Endothelial cell of umbilical vein (primary cell): Measurements from ENCODE around the gene SLC22A23. TPM values are rescaled to one million over a fixed set of nuclear protein-coding genes. Genes with fewer than 3 reads are reported as not detected.
A peak's percentile ranks its signal among the peaks of the same experiment; 100 is the strongest.

Source experiments
- BruUV-seq: library from RNA; stranded (reverse); fragments of 400-500 nt; replicated peaks from 2 replicates; lab custom pipeline; 2021; lab: Mats Ljungman, UMichigan
- CTCF ChIA-PET: fragments of 300-600, 350-600 bp; sonication (Branson Sonifier 250); formaldehyde crosslinking; loops from one replicate; lab custom pipeline; 2021; ENCODE audit warnings: antibody characterized with exemption, inconsistent platforms; lab: Charles Lee
- POLR2A ChIA-PET: fragments of 300-600, 350-600 bp; sonication (Branson Sonifier 250); formaldehyde crosslinking; loops from one replicate; lab custom pipeline; 2021; ENCODE audit warnings: antibody characterized with exemption, inconsistent platforms; lab: Charles Lee
- DNase-seq: peaks from one replicate; pipeline ENCODE4 v3.0.0-alpha.2; 2011; ENCODE audit warnings: low read depth, low spot score
- FAIRE-seq: peaks from 2 replicates; lab custom pipeline; 2011; peaks lifted over from hg19 to GRCh38; lab: Jason Lieb, UNC
- H2AFZ ChIP-seq: 2 replicates; pipeline ENCODE4 v1.6.0; 2012; ENCODE audit warnings: low read depth, low read length, control low read depth, inconsistent platforms
- H3K27ac ChIP-seq: 2 replicates; pipeline ENCODE4 v1.5.1; 2011; ENCODE audit warnings: low read depth, mild to moderate bottlenecking, control low read depth, low read length, moderate library complexity; ENCODE audit not compliant: insufficient read depth
- H3K27me3 ChIP-seq, 2 experiments: 2 replicates each; pipeline versions ENCODE4 v1.6.0 to v1.6.1; 2011; ENCODE audit warnings: low read length in 2 of 2, mixed read lengths in 1 of 2; ENCODE audit not compliant: control insufficient read depth in 2 of 2, insufficient read depth in 2 of 2
- H3K36me3 ChIP-seq, 2 experiments: 2 replicates in 1 of 2; 3 replicates in 1 of 2; pipeline ENCODE4 v1.5.1; 2011; ENCODE audit warnings: low read length in 2 of 2, mild to moderate bottlenecking in 1 of 2, moderate library complexity in 1 of 2; ENCODE audit not compliant: control insufficient read depth in 2 of 2, insufficient read depth in 2 of 2; ENCODE audit errors: extremely low read depth in 1 of 2
- H3K4me1 ChIP-seq: 3 replicates; pipeline ENCODE4 v1.5.1; 2011; ENCODE audit warnings: mild to moderate bottlenecking, low read length; ENCODE audit not compliant: control insufficient read depth, insufficient read depth; ENCODE audit errors: extremely low read depth
- H3K4me2 ChIP-seq: 2 replicates; pipeline ENCODE4 v1.6.1; 2011; ENCODE audit warnings: low read length, control low read depth, mixed read lengths; ENCODE audit not compliant: insufficient read depth
- H3K4me3 ChIP-seq, 3 experiments: fragments of 200-600 bp in 1 of 3; sonication (generic), shearing (Covaris generic) in 1 of 3; replicated peaks in 1 of 3; 2 replicates each; pipeline ENCODE4 v1.5.1; 2011 to 2016; ENCODE audit warnings: control low read depth in 3 of 3, low read length in 3 of 3, mild to moderate bottlenecking in 2 of 3, inconsistent platforms in 1 of 3, low read depth in 1 of 3, moderate library complexity in 1 of 3; ENCODE audit not compliant: insufficient read depth in 1 of 3
- H3K79me2 ChIP-seq: 2 replicates; pipeline ENCODE4 v1.6.0; 2012; ENCODE audit warnings: low read length, inconsistent platforms; ENCODE audit not compliant: control insufficient read depth, insufficient read depth
- H3K9ac ChIP-seq: replicated peaks from 2 replicates; pipeline ENCODE3; 2011; ENCODE audit warnings: low read length, control low read depth; ENCODE audit not compliant: insufficient read depth; ENCODE audit errors: extremely low read depth
- H3K9me1 ChIP-seq: replicated peaks from 3 replicates; pipeline ENCODE4 v1.6.0; 2011; ENCODE audit warnings: mild to moderate bottlenecking, low read length; ENCODE audit not compliant: control insufficient read depth, insufficient read depth; ENCODE audit errors: extremely low read depth
- H3K9me3 ChIP-seq: replicated peaks from 2 replicates; pipeline ENCODE4 v1.5.1; 2012; ENCODE audit warnings: low read length, inconsistent platforms; ENCODE audit not compliant: control insufficient read depth, insufficient read depth
- H4K20me1 ChIP-seq: replicated peaks from 2 replicates; pipeline ENCODE3; 2011; ENCODE audit warnings: mild to moderate bottlenecking, low read length; ENCODE audit not compliant: control insufficient read depth, insufficient read depth; ENCODE audit errors: extremely low read depth
- EZH2 ChIP-seq: IDR thresholded peaks from 2 replicates; pipeline ENCODE4 v1.6.1; 2012; ENCODE audit warnings: borderline replicate concordance, low read depth, mild to moderate bottlenecking, moderate library complexity, low read length, inconsistent platforms; ENCODE audit not compliant: severe bottlenecking
- FOS ChIP-seq: IDR thresholded peaks from 2 replicates; pipeline ENCODE4 v1.6.1; 2011; ENCODE audit warnings: mild to moderate bottlenecking, low read length, moderate library complexity, borderline replicate concordance; ENCODE audit not compliant: insufficient read depth
- GATA2 ChIP-seq: IDR thresholded peaks from 2 replicates; pipeline ENCODE4 v1.7.0; 2011; ENCODE audit warnings: low read depth, mild to moderate bottlenecking, moderate library complexity, mixed read lengths, low read length; ENCODE audit not compliant: insufficient read length, insufficient read depth
- JUN ChIP-seq: IDR thresholded peaks from 2 replicates; pipeline ENCODE4 v1.6.1; 2011; ENCODE audit warnings: borderline replicate concordance, low read depth; ENCODE audit not compliant: insufficient read length, insufficient read depth
- MAX ChIP-seq: IDR thresholded peaks from 2 replicates; pipeline ENCODE4 v1.6.1; 2011; ENCODE audit not compliant: insufficient read depth, insufficient read length
- MYC ChIP-seq: IDR thresholded peaks from one replicate; pipeline ENCODE4 v1.6.1; 2011; ENCODE audit warnings: mild to moderate bottlenecking, low read depth, low read length
- POLR2A ChIP-seq: IDR thresholded peaks from 2 replicates; pipeline ENCODE4 v1.6.1; 2012; ENCODE audit warnings: low read depth, mild to moderate bottlenecking, control low read depth, low read length
- POLR2AphosphoS5 ChIP-seq: IDR thresholded peaks from 2 replicates; pipeline ENCODE4 v1.6.1; 2012; ENCODE audit warnings: low read depth, mild to moderate bottlenecking, control low read depth, low read length, moderate library complexity; ENCODE audit not compliant: insufficient read depth
- dilution Hi-C: fragments of 300-500 bp; cut with MboI; formaldehyde crosslinking; loops from one replicate; pipeline ENCODE4 v1.15.0; 2019; ENCODE audit warnings: low sequenced_read_pairs; ENCODE audit not compliant: extremely low pct_ligation_motif_present
- intact Hi-C: fragments of 100-400 bp; cut with micrococcal nuclease; formaldehyde crosslinking; loops from one replicate; pipeline ENCODE4 v1.10.0; 2022
- polyA plus RNA-seq, 4 experiments: library from polyadenylated mRNA; depleted of rRNA in 3 of 4; stranded (reverse) in 3 of 4; unstranded in 1 of 4; fragments of >200 nt; gene quantifications; 2 replicates each; pipeline versions ENCODE4 v1.2.1 to v1.2.3, GENCODE V29; 2011 to 2012; ENCODE audit warnings: missing spikeins in 1 of 4
- total RNA-seq: library from RNA; stranded (reverse); gene quantifications from 2 replicates; pipeline ENCODE4 v1.2.3, GENCODE V29; 2021
- TF ChIP-seq, protein P1 (sequence below), 2 donors: IDR thresholded peaks; 1 replicate in 1 of 2; 2 replicates in 1 of 2; pipeline ENCODE4 v1.5.1; 2011; ENCODE audit warnings: low read length in 2 of 2, mild to moderate bottlenecking in 2 of 2, moderate library complexity in 2 of 2, control low read depth in 1 of 2, inconsistent platforms in 1 of 2, low read depth in 1 of 2; ENCODE audit not compliant: insufficient read depth in 1 of 2; ENCODE audit errors: extremely low read depth in 1 of 2

Gene SLC22A23
- total and polyA plus RNA-seq, 2 donors (not counting 3 experiments of a cell fraction or from before 2014, with no cell fraction given), result 4.2 to 14.3 TPM

- no peak for TF ChIP-seq MAX
- TF ChIP-seq GATA2, result no peak
- TF ChIP-seq, protein P1, sequence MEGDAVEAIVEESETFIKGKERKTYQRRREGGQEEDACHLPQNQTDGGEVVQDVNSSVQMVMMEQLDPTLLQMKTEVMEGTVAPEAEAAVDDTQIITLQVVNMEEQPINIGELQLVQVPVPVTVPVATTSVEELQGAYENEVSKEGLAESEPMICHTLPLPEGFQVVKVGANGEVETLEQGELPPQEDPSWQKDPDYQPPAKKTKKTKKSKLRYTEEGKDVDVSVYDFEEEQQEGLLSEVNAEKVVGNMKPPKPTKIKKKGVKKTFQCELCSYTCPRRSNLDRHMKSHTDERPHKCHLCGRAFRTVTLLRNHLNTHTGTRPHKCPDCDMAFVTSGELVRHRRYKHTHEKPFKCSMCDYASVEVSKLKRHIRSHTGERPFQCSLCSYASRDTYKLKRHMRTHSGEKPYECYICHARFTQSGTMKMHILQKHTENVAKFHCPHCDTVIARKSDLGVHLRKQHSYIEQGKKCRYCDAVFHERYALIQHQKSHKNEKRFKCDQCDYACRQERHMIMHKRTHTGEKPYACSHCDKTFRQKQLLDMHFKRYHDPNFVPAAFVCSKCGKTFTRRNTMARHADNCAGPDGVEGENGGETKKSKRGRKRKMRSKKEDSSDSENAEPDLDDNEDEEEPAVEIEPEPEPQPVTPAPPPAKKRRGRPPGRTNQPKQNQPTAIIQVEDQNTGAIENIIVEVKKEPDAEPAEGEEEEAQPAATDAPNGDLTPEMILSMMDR (IDR thresholded peaks at IDR 0.05; ENCODE audit: extremely low read depth in 1 of 2, insufficient read depth in 1 of 2, low read depth in 1 of 2, low read length in 2 of 2), result no peak
- TF ChIP-seq POLR2AphosphoS5, result no peak
- no peak for TF ChIP-seq FOS
- no peak for TF ChIP-seq MYC
- no peak for TF ChIP-seq EZH2
- TF ChIP-seq JUN, result no peak
- TF ChIP-seq POLR2A, result no peak
- peak; percentile 59 for FAIRE-seq
- dilution Hi-C loops, result no loop called here
Measured at GRCh38 chr6:3457710-3458602, 1.1 kb upstream of the SLC22A23 start.

More at GRCh38 chr6:3457710-3458602, 1.1 kb upstream of the SLC22A23 start:
- DNase-seq, result peak; percentile 65
- no peak overlapping the region for H3K9ac ChIP-seq
- H3K4me1 ChIP-seq, result peaks cover 5% of the 10 kb centered on the region
- H3K27me3 ChIP-seq, result peaks cover 7 to 24% of the 10 kb centered on the region in 2 experiments
- H3K4me3 ChIP-seq, result peak overlapping the region; percentile 18 to 67 (median 46)
- no TSS peak for BruUV-seq
- no peaks in the 10 kb centered on the region for H3K36me3 ChIP-seq
- CTCF ChIA-PET, result interaction anchor here (0.6 to 2.2 kb wide), 9 partner anchors 10 to 178 kb away, joined by 3 to 11 read pairs (median 3); no protein-coding TSS in a partner anchor
- intact Hi-C loops, result loop anchor here (1.0 to 5.0 kb wide), 3 partner anchors 104 to 274 kb away; no protein-coding TSS in a partner anchor
- no peaks in the 10 kb centered on the region for H4K20me1 ChIP-seq
- peak overlapping the region; percentile 61 for H2AFZ ChIP-seq
- POLR2A ChIA-PET, result interaction anchor here (0.5 to 0.6 kb wide), 2 partner anchors 43 to 199 kb away, joined by 3 to 4 read pairs; partner anchors contain the start of gene PSMG4
- H3K9me1 ChIP-seq, result no peaks in the 10 kb centered on the region
- no peaks in the 10 kb centered on the region for H3K79me2 ChIP-seq
- no peak overlapping the region for H3K27ac ChIP-seq
- H3K4me2 ChIP-seq, result peak overlapping the region; percentile 65
- H3K9me3 ChIP-seq, result no peaks in the 10 kb centered on the region
